Measurements from ENCODE around the gene ISG20L2. TPM values are rescaled to one million over a fixed set of nuclear protein-coding genes. Genes with fewer than 3 reads are reported as not detected.

The ISG20L2 gene
- total and polyA plus RNA-seq, 2 donors (not counting 1 experiment from before 2014, with no cell fraction given) = 5.8 to 23.6 TPM

DNA sequence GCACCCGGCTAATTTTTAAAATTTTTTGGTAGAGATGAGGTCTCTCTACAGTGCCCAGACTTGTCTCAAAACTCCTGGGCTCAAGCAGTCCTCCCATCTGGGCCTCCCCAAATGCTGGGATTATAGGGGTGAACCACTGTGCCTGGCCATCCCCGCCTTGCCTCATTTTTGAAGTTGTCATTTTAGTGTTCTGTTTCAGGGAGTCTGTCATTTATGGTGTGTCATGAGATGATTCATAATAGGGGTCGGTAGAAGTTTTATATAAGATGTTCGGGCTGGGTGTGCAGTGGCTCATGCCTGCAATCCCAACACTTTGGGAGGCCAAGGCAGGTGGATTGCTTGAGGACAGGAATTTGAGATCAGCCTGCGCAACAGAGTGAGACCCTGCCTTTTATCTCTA, 47.2 kb upstream of the ISG20L2 start:
- Histone ChIP-seq H3K4me3 (replicated peaks in 1 of 4; ENCODE audit: control extremely low read depth in 1 of 4, insufficient read depth in 1 of 4, low read depth in 3 of 4, low read length in 4 of 4) (no peak overlapping the region), H4K20me1 (ENCODE audit: control insufficient read depth, extremely low read depth, insufficient read depth, low read length) (no peaks in the 10 kb centered on the region), H3K27ac (ENCODE audit: insufficient read depth, low read length) (no peak overlapping the region), H3K79me2 (ENCODE audit: control insufficient read depth, insufficient read depth, low read length) (peaks cover 66% of the 10 kb centered on the region), H3K4me2 (ENCODE audit: extremely low read depth, insufficient read depth, low read length) (no peak overlapping the region), H3K9me3 (ENCODE audit: control insufficient read depth, insufficient read depth, low read depth, low read length) (no peaks in the 10 kb centered on the region), H3K9ac (ENCODE audit: insufficient read depth, low read length) (no peak overlapping the region), H3K4me1 (ENCODE audit: control insufficient read depth, extremely low read depth, insufficient read depth, low read length) (peaks cover under 1% of the 10 kb centered on the region), H3K27me3 (ENCODE audit: control insufficient read depth, insufficient read depth, low read length) (no peaks in the 10 kb centered on the region), H2AFZ (ENCODE audit: low read length) (no peak overlapping the region), H3K36me3 (ENCODE audit: control insufficient read depth, insufficient read depth, low read length) (peaks cover 3% of the 10 kb centered on the region)
- TF ChIP-seq EZH2 (IDR thresholded peaks at IDR 0.05; ENCODE audit: low read length, missing control alignments) = no peak
- TF ChIP-seq, protein P1, sequence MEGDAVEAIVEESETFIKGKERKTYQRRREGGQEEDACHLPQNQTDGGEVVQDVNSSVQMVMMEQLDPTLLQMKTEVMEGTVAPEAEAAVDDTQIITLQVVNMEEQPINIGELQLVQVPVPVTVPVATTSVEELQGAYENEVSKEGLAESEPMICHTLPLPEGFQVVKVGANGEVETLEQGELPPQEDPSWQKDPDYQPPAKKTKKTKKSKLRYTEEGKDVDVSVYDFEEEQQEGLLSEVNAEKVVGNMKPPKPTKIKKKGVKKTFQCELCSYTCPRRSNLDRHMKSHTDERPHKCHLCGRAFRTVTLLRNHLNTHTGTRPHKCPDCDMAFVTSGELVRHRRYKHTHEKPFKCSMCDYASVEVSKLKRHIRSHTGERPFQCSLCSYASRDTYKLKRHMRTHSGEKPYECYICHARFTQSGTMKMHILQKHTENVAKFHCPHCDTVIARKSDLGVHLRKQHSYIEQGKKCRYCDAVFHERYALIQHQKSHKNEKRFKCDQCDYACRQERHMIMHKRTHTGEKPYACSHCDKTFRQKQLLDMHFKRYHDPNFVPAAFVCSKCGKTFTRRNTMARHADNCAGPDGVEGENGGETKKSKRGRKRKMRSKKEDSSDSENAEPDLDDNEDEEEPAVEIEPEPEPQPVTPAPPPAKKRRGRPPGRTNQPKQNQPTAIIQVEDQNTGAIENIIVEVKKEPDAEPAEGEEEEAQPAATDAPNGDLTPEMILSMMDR (conservative IDR thresholded peaks at IDR 0.05 in 1 of 2, IDR thresholded peaks at IDR 0.05 in 1 of 2; ENCODE audit: low read depth in 1 of 2, low read length in 2 of 2) = no peak
- no peak for DNase-seq (ENCODE audit: low read depth in 2 of 2)

DNA sequence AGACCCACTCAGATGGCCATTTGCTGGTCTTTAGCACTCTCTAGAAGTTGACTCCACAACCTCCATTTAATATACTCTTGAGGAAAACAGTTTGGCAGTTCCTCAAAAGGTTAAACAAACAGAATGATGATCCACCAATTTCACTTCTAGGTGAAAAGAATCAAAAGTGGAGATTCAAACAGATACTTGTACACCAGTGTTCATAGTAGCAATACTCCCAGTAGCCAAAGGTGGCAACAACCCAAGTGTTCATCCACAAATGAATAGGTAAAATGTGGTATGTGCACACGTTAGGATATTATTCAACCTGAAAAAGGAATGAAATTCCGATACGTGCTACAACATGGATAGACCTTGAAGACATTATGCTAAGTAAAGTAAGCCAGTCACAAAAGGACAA, 45.0 kb upstream of the ISG20L2 start:
- Histone ChIP-seq H4K20me1 (ENCODE audit: control insufficient read depth, extremely low read depth, insufficient read depth, low read length) (no peaks in the 10 kb centered on the region), H3K27me3 (ENCODE audit: control insufficient read depth, insufficient read depth, low read length) (no peaks in the 10 kb centered on the region), H3K36me3 (ENCODE audit: control insufficient read depth, insufficient read depth, low read length) (peaks cover 3% of the 10 kb centered on the region), H3K9me3 (ENCODE audit: control insufficient read depth, insufficient read depth, low read depth, low read length) (no peaks in the 10 kb centered on the region), H3K4me1 (ENCODE audit: control insufficient read depth, extremely low read depth, insufficient read depth, low read length) (no peaks in the 10 kb centered on the region), H3K4me3 (replicated peaks in 1 of 4; ENCODE audit: control extremely low read depth in 1 of 4, insufficient read depth in 1 of 4, low read depth in 3 of 4, low read length in 4 of 4) (no peak overlapping the region), H3K79me2 (ENCODE audit: control insufficient read depth, insufficient read depth, low read length) (peaks cover 79% of the 10 kb centered on the region), H3K27ac (ENCODE audit: insufficient read depth, low read length) (no peak overlapping the region), H2AFZ (ENCODE audit: low read length) (no peak overlapping the region), H3K4me2 (ENCODE audit: extremely low read depth, insufficient read depth, low read length) (no peak overlapping the region), H3K9ac (ENCODE audit: insufficient read depth, low read length) (no peak overlapping the region)
- TF ChIP-seq, protein P1 (conservative IDR thresholded peaks at IDR 0.05 in 1 of 2, IDR thresholded peaks at IDR 0.05 in 1 of 2; ENCODE audit: low read depth in 1 of 2, low read length in 2 of 2) = no peak
- TF ChIP-seq EZH2 (IDR thresholded peaks at IDR 0.05; ENCODE audit: low read length, missing control alignments) = no peak
- no peak for DNase-seq (ENCODE audit: low read depth in 2 of 2)

DNA sequence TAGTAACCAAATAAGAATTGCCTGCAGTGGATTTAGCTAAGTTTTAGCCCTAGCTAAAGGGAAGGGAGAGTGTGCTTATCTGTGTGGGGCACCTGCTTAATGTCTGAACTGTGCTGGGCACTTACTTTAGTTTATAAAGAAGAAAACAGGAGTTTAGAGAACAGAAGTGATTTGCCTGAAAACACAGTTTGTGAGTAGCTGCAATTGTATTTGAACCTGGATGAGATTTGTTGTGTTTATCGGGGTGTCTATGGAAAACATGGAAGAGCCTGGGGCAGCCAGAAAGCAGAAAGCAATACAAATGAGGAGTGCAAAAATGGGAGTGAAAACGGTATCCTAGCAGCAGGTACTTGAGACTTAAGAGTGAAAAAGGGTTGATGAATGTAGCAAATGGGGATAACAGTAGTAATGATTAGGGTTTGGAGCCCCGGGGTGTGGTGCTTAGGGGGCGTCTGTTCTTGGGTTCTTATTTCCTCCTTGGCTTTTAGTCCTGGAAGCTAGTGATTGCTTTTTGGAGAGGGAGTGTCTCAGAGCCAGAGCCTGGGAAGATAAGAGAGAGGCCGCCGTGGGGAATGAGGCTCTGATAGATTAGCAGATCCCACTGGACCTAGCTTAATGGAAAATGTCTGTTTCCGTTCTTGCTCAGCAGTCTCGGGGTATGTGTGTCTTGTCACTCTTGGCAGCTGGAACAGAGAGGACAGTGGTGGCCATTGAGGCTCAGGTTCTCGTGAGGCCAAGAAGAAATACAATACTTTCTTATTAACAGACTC, 44.3 kb upstream of the ISG20L2 start:
- H3K9ac ChIP-seq (ENCODE audit: insufficient read depth, low read length) = peak overlapping the region; percentile 14
- H3K27me3 ChIP-seq (ENCODE audit: control insufficient read depth, insufficient read depth, low read length) = no peaks in the 10 kb centered on the region
- H3K36me3 ChIP-seq (ENCODE audit: control insufficient read depth, insufficient read depth, low read length) = peaks cover 3% of the 10 kb centered on the region
- H2AFZ ChIP-seq (ENCODE audit: low read length) = no peak overlapping the region
- peaks cover 81% of the 10 kb centered on the region for H3K79me2 ChIP-seq (ENCODE audit: control insufficient read depth, insufficient read depth, low read length)
- H3K4me3 ChIP-seq (replicated peaks in 1 of 4; ENCODE audit: control extremely low read depth in 1 of 4, insufficient read depth in 1 of 4, low read depth in 3 of 4, low read length in 4 of 4) = no peak overlapping the region
- H4K20me1 ChIP-seq (ENCODE audit: control insufficient read depth, extremely low read depth, insufficient read depth, low read length) = no peaks in the 10 kb centered on the region
- no peak overlapping the region for H3K27ac ChIP-seq (ENCODE audit: insufficient read depth, low read length)
- no peaks in the 10 kb centered on the region for H3K9me3 ChIP-seq (ENCODE audit: control insufficient read depth, insufficient read depth, low read depth, low read length)
- no peaks in the 10 kb centered on the region for H3K4me1 ChIP-seq (ENCODE audit: control insufficient read depth, extremely low read depth, insufficient read depth, low read length)
- DNase-seq (ENCODE audit: low read depth in 2 of 2) = no peak
- peak overlapping the region; percentile 32 for H3K4me2 ChIP-seq (ENCODE audit: extremely low read depth, insufficient read depth, low read length)
- TF ChIP-seq EZH2 (IDR thresholded peaks at IDR 0.05; ENCODE audit: low read length, missing control alignments) = no peak
- TF ChIP-seq, protein P1 (conservative IDR thresholded peaks at IDR 0.05 in 1 of 2, IDR thresholded peaks at IDR 0.05 in 1 of 2; ENCODE audit: low read depth in 1 of 2, low read length in 2 of 2) = no peak

Measured in fibroblast of lung (primary cell).